T-helper 1 cell treated with Interleukin-12 subunit alpha and Interleukin-12 subunit beta and Interleukin-4 antibody, amounts not matched to agents 30 ng/mL and 1 ng/mL, for 36 hours (primary cell): Measurements from ENCODE around the gene WFDC1. TPM values are rescaled to one million over a fixed set of nuclear protein-coding genes. Genes with fewer than 3 reads are reported as not detected.

Experiments used
- intact Hi-C: fragments of 100-400 bp; cut with micrococcal nuclease; formaldehyde crosslinking; loops from one replicate; pipeline ENCODE4 v1.15.1; 2024
- total RNA-seq: library from RNA; stranded (reverse); gene quantifications from 2 replicates; pipeline ENCODE4 v1.2.3, GENCODE V29; 2022

Gene WFDC1, protein sequence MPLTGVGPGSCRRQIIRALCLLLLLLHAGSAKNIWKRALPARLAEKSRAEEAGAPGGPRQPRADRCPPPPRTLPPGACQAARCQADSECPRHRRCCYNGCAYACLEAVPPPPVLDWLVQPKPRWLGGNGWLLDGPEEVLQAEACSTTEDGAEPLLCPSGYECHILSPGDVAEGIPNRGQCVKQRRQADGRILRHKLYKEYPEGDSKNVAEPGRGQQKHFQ
- total RNA-seq: not detected in 2 replicates

DNA sequence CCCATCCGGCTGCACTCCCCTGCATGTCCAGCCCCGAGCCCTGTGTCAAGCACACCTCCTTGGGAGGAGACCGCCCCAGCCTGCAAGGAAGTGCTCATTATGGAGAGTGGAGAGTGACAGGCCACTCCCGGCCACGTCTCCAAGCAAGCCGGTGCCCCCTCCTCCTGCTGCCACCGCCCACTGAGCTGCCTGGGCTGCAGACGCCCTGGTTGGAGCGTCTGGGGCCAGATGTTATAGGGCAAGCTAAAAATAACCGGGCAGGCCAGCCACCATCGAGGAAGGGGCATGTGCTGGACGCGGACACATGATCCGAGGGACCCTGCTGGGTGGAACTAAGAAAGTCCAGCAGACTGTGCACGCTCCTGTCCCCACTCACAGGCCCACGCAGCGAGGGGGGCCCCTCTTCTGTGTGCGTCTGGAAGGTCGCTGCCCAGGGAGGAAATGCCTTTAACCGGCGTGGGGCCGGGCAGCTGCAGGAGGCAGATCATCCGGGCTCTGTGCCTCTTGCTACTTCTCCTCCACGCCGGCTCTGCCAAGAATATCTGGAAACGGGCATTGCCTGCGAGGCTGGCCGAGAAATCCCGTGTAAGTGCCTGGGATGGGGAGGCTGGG is at the start of gene WFDC1:
Gene WFDC1, plus strand, starts transcription at position 348 of the 612 bp plus-strand sequence. Its CDS starts 94 bp downstream, at position 442.
- intact Hi-C loops: no loop called here

DNA sequence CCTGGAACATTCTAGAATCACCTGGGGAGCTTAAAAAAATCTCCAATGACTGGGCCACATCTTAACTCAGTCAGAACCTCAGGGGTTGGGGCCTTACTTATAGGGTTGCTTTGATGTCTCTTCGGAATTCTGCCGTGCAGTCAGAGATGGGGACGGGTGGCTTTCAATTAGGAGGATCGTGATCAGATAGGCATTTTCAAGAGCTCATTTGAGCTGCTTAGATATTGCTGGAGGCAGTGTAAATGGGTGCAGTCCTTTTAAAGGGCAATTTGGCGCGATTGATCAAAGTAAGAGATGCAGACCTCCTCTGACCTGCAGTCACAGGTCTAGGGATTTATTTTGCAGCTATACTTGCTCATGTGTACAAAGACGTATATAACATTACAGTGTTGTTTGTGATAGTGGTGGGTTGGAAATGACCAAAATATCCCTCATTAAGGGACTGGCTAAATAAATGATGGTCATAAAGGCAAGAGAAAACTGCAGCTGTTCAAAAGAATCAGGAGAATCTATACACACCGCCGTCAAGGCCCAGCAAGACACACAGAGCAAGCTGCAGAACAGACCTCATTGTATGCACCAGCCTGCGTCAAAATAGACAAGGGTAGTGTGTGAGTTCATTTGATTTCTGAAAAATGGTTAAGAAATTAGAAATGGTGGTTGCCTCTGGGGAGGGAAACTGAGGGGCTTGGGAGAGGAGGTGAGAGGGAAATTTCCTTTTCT is 48.6 kb upstream of the WFDC1 start:
- intact Hi-C loops: no loop called here

DNA sequence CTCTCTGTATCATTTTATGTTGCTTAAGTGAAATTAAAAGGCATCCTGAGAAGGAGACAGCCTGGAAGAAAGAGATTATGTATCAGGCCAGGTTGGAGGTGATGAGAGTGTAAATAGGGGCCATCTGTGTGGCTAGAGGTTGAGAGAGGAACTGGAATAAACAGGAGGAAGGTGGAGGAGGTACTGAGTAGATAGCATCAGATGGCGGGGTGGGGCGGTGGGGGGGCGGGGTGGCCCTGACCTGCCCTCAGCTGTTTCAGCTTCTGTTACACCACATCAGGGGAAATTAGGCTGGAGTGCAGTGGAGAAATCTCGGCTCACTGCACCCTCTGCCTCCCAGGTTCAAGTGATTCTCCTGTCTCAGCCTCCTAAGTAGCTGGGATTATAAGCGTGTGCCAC is 48.0 kb upstream of the WFDC1 start:
- intact Hi-C loops: no loop called here

DNA sequence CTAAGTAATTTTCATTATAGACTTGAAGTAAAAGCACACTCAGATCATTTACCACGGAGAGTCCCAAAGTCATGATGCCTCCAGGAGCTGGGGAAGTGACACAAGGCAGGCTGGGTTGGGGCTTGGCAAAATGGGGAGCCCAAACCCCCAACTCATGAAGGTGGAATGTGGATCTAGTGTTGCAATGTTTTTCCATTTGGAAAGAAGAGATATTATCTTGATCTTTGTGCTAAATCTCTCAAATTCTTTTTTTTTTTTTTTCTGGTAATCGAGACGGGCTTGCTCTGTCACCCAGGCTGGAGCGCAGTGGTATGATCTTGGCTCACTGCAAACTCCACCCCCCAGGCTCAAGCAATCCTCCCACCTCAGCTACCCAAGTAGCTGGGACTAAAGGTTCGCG is 47.3 kb upstream of the WFDC1 start:
- intact Hi-C loops: no loop called here

DNA sequence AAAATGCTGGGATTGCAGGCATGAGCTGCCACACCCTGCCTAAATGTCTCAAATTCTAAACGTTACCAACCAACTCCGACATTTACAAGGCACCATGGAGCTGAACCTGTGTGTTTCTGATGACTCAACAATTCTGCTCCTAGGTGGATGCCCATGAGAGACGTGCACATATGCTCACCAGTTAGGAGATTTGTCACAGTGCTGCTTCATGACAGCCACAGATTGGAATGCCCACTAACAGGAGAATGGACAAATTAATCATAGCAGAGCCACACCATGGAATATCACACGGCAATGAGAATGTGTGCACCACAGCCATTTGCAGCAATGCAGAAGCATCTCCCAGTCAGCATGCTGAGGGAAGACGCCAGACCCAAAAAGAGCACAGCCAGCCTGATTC is 46.8 kb upstream of the WFDC1 start:
- intact Hi-C loops: no loop called here

DNA sequence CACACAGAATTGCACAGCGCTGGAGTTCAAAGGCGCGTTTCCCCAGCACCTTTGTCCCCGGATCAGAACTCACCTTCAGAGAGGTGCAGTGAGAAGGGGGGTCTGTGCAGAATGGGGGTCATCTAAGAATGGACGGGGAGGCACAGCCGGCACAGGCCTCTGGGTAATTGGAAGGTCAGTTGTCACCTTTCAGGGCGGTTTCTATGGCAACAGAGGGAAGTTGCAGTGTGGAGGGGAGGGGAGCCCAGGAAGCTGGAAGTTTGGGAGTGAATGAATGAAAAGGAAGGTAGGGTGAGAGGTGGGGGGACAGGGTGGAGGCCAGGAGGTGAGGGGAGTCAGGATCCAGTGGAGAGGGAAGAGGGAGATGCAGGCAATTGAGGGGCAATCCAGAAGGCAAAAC is 42.5 kb upstream of the WFDC1 start:
- intact Hi-C loops: no loop called here

DNA sequence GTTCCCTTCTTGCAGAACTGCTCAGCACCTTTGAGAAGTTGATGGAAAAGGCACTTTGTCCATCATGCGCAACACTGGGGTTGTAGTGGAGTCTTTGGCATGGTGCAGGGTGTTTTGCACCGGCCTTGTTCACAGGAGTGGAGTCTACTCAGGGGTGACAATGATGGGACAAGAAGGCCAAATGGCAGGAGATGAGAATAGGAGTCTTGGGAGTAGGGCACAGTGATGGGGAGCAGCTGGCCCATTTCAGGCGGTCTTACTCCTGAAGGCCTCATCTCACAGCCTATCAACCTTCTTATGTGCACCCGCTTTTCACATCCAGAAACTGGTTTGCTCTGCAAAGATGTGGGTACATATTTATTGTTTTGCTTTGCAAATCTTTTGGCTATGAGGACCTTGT is 41.5 kb upstream of the WFDC1 start:
- intact Hi-C loops: no loop called here

DNA sequence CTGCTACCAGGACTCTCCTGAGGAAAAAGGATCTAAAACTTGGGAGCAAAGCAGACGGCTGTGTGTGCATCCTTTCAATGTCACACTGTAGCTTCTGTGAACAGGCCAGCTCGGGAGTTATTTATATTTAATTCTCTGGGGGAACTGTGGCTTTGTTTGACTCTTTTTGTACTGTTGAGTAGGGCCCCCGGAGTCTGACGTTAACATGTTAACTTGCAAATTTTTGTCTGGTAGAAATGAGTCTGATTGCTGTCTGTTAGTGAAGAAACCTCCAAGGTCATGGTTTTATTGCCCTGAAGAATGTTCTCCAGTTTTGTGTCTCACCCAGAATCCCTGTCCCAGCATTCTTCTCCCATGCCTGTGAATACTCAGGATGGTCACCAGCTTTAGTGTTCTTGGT is 40.6 kb upstream of the WFDC1 start:
- intact Hi-C loops: no loop called here

DNA sequence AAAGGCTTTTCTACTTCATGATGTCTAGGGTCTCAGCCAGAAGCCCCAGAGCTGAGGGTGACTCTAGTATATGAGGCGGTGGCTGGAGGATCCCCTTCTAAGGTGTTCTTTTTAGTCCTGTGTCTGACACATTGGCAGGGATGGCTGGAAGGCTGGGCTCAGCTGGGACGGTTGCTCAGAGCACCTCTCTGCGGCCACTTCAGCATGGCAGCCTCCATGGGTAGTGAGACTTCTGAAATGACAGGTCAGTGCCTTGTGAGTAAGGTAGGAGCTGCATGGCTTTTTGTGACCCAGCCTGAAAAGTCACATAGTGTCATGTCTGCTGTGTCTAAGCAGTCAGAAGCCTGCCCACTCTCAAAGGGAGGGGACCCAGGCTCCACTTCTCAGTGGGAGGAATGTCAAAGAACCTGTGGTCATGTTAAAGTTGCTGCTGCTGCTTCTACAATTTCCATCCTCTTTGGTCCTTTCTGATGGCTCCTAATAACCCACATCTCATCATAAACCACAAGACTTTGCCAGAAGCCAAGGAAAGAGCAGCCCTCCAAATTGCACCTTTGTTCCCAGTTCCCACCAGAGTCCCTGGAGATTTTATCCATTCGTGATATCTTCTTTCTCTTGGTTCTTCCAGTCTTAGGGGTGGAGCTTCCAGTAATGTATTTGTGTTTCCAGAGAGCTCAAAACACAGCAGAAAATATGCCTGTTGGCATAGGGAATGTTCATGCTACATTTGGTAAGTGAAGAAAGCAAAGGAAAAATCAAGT is 39.4 kb upstream of the WFDC1 start:
- intact Hi-C loops: no loop called here

DNA sequence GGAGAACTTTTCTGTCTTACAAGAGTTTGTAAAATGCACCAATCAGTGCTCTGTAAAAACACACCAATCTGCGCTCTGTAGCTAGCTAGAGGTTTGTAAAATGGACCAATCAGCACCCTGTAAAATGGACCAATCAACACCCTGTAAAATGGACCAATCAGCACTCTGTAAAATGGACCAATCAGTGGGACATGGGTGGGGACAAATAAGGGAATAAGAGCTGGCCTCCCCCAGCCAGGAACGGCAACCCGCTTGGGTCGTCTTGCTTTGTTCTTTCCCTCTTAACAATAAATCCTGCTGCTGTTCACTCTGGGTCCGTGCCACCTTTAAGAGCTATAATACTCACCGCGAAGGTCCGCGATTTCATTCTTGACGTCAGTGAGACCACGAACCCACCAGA is 36.4 kb upstream of the WFDC1 start:
- intact Hi-C loops: no loop called here

DNA sequence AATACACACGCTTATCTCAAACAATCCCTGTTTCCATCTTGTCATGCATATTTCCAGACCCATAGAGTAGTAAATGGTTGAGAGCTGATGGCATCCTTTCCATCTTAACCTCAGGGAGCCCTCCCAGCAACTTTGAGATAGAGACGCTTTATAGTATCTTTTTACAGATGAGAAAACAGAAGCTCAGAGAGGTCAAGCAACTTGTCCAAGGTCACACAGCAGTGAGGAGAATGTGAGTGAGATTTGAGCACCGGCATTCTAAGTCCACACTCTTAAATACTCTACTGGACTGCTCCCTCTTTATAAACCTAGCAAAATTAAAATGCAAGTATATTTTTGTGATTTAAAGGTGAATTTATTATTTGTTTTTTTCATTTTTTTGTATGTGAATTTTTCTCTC is 35.0 kb upstream of the WFDC1 start:
- intact Hi-C loops: no loop called here

DNA sequence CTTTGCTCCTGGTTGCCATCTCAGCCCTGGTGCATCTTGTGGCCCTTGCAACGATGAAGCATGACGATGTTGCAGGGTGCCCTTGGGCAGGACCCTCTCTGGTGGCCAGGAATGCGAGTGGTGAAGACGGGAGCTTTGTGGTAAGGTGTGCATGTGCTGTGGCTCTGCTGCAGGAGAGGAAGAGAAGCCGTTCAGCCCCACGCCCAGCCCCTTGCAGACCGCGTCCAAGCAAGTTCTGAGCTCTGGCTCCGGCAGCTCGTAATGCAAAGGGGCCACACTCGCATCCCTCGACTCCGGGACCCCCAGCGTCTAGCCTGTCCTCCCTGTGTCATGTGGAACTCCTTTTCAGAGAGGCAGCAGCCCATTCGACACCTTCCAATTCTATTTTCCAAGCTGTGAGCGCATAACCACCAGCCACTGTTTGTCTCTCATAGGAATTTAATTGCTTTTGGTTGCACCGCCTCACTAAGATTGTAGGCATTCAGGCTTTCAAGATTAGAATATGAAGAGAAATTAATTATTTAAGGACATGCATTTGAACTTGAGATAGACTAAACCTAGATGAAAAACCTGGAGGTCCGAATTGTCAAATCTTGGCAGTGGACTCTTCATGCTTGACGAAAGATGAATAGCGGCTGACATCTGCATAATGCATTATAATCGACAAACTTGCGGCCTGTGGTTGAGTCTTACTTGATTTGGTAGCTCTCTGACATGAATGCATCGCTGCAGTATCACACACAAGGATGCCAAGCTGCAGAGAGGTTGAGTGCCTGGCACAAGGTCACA is 33.7 kb upstream of the WFDC1 start:
- intact Hi-C loops: no loop called here

DNA sequence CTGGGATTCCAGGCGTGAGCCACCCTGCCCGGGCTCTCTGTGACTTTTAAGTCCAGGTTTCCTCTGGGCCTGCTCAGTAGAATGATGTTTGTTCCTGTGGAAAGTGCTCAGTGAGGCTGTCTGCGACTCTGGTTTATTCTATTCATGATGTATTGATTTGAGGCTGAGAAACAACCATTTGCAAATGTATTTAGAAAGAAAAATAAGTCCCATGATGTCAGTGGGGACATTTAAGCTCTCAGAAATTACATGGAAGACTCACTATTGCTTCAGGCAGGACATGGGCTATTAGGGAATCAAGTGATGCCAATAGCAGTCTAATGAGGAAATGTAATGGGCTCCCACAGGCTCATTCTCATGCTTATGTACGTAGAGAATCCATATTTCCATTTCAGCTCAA is 32.6 kb upstream of the WFDC1 start:
- intact Hi-C loops: no loop called here

DNA sequence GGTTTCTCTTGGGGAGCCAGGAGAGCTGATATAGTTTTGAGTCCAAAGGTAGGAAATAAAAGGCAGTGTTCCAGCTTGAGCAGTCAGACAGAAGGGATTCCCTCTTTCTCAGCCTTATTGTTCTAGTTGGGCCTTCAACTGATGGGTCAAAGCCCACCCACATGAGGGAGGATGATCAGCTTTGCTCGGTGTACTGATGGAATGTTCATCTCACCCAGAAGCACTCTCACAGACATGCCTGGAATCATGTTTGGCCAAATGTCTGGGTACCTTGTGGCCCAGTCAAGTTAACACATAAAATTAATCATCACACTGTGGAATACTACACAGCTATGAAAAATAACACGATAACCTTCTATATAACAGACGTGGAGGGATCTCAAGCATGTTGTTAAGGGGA is 31.7 kb upstream of the WFDC1 start:
- intact Hi-C loops: no loop called here

DNA sequence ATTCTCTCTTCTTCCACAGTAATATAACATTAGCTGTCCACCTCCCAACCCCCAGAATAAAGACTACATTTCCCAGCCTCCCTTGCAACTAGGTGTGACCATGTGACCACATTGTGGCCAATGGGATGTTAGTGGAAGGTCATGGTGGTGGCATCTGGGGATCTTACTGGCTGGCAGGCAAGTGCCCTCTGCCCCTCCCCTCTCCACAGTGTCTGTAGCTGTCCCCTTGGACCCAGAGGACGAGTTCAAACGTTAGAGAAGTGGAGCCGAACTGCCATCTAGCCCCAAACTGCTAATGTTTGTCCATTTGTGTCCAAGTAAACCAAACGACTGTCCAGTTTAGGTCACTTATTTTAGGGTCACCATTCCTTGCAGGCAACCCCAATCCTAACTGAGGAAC is 28.2 kb upstream of the WFDC1 start:
- intact Hi-C loops: no loop called here

DNA sequence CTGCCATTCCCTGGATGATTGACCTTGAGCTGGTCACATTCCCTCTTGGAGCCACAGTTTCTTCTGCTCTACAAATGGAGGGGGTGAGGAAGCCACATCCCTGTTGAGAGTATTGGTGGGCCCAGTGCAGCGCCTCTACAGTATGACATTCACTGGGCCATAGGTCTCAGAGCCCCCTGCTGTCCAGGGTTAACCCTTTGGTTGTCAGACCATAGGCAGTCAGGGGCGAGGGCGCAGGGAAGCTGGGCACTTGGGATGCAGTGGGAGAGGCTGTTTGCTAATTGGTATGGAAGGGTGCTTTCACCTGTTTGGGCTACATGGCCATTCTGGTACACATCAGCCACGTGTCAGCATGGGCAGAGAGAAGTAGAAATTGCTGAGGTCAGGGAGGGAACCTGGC is 27.3 kb upstream of the WFDC1 start:
- intact Hi-C loops: no loop called here

DNA sequence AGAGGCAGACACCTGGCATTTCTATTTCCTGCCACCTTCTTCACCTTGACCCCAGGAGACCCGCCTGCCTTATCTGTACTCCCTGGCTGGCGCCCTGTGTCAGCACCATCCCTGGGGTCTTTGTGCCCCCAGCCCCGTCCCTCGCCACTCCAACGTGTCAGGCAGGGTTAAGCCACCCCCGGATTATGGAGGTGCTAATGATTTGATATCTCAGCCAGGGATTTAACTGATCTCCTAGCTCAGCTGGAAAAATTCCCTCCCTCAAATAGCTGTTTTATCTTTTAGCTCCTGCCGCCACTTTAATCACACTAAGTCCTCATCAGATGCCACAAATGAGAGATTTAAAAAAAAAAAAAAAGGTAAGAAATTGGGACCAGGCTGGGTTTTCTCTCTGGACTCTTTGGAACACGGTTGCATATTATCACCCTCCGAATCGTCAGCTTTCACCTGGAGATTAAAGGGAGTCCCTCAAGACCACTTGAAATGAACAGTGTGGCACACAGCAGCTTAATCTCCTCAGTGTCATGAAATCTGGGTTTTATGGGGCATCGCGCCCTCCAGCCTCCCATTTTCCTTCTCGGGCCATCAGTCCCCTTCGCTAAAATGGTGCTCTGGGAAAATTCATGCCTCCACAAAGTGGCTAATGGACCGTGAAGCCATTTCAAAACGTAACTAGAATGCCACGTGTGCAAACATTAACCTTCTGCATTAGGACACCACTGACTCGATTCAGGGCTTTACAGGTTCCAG is 26.2 kb upstream of the WFDC1 start:
- intact Hi-C loops: no loop called here

DNA sequence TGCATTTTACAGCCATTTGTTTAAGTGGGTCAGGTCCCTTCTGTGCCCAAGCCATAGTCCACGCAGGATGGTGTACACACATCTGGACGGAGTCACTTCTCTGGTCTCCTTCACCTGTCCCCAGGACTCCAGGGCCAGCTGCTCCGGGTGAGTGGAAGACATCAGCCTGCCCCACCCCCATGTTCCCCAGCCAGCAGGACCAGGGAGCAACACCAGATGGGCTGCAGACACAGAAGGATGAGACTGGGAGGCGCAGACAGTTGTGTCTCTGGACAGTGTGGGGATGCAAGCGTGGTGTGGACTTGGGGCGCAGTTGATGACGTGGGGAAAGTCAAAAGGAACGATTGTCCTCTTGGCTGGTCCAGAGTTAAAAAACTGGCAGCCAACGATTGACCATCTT is 24.6 kb upstream of the WFDC1 start:
- intact Hi-C loops: no loop called here

DNA sequence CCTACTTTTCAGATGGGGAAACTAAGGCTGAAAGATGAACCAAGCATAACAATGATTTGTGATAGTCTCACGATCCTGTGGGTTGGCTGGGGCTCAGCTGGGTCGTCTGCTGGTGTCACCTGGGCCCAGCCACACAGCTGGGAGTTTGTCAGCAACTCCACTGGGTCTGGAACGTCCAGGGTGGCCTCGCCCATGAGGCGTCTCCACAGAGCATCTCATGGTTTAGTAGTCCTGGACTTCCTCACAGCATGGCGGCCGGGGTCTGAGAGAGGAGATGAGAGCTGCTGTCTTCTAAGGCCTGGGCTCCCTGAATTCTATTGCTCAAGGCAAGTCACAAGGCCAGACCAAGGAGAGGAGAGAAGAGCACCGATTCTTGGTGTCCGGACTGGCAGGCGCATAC is 24.1 kb upstream of the WFDC1 start:
- intact Hi-C loops: no loop called here

DNA sequence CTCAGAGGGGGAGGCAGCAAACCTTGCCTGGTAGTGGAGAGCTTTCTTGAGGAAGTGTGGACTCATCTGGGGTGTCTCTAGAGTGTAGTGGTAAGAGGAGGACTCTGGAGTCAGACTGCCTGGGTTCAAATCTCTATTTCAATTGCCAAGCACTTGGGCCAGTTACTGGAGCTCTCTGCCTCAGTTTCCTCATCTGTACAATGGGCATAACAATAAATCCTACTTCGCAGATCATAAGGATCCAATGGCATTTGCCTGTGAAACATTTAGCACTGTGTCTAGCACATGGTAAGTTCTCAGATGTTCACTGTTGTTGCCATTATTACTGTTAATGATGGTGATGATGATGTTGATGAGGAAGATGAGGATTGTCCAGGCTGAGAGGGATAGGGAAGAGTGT is 23.6 kb upstream of the WFDC1 start:
- intact Hi-C loops: no loop called here

DNA sequence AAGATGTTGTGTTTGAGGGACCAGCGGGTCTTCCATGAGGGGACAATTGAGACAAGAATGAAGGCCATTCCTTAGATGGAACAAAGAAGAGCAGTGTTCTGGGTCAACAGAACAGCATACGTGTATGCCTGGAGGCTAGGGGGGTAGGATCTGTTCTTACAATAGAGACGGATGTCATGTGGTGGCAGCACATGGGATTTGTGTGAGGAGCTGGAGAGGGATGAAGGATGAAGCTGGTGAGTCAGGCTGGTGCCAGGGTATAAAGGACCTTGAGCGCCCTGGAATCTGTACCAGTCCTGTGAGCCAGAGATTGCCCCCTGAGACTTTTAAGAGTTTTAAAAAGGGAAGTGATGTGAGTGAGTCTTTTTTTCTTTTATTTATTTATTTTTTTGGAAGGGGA is 22.8 kb upstream of the WFDC1 start:
- intact Hi-C loops: no loop called here
